ENCODE measurements around the gene MIDN.

The MIDN gene

GRCh38 chr19:1259206-1259875 is 11.0 kb downstream of the MIDN start:
- no peak for DNase-seq (ENCODE audit: low read depth)

GRCh38 chr19:1259876-1260748 is 11.7 kb downstream of the MIDN start:
- DNase-seq (ENCODE audit: low read depth): no peak

GRCh38 chr19:1260749-1261537 is 12.6 kb downstream of the MIDN start:
- peak; percentile 97 for DNase-seq (ENCODE audit: low read depth)

DNA sequence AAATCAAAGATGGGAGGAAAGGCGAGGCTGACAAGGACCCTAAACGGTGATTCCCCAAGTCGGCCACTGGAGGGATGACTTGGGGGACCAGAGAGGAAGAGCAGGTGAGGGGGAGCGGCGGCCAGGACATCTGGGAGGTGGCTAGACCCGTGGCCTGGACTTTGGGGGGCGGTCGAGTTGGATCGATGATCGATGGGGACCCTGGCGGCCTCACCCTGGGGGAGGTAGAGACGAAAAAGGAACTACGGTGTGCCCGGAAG is 13.1 kb downstream of the MIDN start:
- DNase-seq (ENCODE audit: low read depth): no peak

- DNase-seq (ENCODE audit: low read depth): no peak
Observed at GRCh38 chr19:1261798-1262622, 13.6 kb downstream of the MIDN start.

DNA sequence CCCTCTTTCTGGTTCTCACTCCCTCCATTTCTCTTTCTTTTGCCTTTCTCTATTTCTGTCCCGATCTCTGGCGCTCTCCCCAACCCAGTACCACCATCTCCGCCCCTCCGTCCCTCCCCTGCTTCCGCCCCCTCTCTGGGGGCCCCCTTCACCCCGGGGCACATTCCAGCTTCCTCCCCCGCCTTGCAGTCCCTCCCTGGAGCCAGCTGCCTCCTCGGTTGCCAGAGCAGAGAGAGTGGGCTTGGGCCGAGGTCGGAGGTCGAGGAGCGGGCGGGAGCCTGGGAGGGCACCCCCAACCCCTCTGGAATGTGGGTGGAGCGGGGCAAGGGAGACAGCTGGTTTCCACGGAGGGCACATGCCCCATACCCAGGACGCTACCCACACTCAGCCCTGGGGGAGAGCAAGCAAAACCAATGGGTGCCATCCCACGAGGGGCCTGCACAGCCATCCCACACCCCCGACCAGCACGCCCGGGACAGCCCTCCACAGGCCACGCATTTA is 14.3 kb downstream of the MIDN start:
- DNase-seq (ENCODE audit: low read depth): no peak

DNA sequence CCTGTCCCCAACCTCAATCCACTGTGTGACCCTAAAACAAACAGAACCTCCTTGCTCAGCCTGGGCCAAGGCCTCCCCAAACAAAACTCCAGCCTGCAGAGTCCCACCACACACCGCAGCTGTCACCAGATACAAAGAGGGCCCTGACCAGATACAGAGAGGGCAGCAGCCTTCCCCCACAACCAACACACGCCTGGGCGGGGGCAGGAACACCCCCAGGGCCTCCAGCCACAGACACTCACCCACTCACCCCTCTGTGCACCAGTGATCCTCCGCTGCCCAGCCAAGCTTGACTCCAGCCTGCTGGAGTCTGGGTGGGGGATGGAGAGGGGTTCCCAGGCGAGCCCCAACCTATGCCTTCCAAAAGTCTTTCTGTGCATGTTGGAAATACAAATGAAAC is 14.8 kb downstream of the MIDN start:
- no peak for DNase-seq (ENCODE audit: low read depth)

DNA sequence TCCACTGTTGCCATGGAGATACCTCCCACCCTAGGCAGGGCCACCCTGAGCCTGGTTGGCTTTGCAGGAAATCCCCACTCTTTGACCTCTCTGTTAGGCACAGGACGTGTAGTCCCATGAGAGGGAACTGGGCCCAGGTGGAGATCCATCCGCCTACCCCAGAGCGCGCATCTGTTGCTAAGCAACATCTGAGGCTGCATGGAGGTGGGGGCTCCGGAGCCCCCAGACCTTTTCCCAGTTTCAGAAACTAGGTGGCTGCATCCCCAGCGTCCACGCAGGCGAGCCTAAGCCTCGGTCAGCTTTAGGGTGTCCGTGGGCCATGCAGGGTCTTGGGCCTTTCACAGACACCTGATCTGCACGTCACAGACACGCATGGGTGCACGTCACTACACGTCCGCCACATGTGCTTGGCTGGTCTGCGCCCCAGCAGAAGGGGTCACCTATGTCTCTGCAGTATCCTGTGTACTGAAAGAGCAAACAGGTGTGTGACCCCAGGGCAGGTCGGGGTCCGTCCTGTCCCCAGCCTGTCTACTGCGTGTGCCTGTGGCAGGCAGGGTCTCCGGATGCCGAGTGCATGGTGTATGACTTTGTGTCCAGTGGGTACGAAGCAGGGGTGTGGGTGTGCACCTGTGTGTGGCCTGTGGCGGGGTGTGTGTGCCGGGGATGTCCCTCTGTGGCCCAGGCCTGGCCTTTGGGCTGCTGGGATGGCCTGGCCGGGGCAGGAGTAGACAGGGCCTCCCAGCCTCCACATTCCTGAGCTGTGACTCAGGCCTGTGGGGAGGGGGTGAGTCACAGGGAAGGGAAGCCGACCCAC is 16.6 kb downstream of the MIDN start:
- no peak for DNase-seq (ENCODE audit: low read depth)

- no peak for DNase-seq (ENCODE audit: low read depth)
Observed at GRCh38 chr19:1265615-1266128, 17.3 kb downstream of the MIDN start.

- DNase-seq (ENCODE audit: low read depth): peak; percentile 79
Observed at GRCh38 chr19:1266129-1266915, 17.9 kb downstream of the MIDN start.

DNA sequence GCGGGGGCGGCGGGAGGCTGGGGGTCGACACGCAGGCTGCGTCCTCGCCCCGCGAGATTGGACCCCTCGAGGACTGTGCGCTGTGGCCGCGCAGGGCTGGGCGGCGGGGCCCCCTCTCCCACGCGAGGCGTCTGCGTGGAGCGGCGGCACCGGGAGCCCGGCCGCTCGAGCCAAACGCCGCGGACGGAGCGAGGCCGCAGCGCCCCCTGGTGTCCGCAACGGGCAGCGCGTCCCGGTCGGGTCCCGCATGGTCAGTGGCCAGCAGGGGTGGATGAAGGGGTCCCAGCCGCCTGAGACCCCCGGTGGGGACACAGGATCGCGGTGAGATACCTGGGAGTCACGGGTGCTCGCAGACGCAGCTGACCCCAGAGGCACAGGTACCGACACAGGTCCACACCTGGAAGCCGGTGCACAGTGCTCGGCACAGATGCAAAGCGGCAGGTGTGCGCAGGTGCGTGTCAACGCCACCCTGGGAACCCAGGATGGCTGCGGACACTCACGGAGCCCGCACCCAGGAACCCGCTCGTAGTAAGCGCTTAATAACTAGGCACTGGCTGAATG is 18.6 kb downstream of the MIDN start:
- DNase-seq (ENCODE audit: low read depth): peak; percentile 65

DNA sequence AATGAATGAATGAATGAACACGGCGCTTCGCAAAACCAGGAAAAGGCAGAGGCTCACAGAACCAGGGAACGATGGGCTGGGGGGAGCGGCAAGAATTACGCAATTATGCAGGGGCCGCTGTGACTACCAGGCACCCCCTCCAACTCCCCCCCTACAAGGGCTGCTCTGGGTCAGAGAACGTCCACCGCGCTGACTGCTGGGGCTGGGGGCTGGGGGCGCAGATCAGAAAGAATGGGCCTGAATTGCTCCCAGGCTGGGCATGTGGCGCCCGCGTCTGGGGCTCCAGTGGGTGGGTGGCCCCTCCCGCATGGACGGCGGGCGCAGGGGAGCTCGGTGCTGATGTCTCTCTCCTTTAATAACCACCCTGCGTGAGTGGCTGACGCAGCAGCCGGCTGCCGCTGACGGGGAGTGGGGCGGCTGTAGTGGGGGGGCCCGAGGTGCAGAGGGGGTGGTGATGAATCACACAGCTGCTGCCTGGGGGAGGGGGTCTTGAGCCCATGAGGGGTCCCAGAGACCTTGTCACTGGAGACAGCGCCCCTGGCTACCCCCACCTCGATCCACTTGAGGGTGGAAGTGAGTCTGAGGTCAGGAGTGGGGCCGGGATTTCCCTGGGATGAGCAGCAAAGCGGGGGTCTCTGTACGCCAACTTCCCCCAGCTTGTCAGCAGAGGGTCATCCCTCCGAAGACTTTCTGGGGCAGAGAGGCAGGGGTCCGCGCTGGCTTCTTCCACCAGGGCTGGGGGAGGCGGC is 19.3 kb downstream of the MIDN start:
- DNase-seq (ENCODE audit: low read depth): no peak

DNA sequence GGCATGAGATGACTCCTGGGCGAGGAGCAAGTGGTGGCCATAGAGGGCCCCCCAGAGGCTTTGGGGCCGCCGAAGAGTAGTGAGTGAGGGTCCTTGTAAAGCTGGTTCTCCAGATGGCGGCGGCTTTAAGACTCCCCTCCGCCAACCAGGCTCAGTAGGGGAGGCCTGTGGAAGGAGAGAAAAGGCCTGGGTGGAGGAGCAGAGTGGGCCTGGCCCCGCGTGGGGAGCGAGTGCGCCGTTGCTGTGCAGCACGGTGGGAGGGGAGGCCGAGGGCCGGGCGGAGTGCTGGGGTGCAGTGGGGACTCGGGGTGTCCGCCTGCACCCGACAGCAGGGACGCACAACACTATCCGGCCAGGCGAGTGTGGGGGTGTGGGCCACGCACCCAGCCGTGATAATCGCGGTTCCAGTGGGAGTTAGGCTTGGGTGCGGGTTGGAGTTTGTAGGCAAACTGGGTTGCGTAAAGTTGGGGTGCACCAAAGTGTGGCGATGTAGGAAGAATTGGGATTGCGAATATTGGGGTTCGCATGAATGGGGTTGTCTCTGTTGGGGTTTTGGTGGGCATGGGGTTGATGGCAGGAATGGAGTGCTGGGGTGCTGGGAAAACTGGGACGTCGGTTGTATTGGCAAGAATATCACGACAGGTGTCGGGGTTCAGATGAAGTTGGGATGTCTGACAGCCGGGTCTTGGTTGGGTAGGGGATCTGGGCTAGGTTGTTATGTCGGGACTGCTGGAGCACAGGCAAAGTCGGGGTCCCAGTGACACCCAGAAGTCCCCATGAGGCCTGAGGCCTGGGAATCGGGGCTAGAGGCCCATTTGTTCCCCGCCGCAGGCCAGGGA is 20.1 kb downstream of the MIDN start:
- DNase-seq (ENCODE audit: low read depth): no peak

DNA sequence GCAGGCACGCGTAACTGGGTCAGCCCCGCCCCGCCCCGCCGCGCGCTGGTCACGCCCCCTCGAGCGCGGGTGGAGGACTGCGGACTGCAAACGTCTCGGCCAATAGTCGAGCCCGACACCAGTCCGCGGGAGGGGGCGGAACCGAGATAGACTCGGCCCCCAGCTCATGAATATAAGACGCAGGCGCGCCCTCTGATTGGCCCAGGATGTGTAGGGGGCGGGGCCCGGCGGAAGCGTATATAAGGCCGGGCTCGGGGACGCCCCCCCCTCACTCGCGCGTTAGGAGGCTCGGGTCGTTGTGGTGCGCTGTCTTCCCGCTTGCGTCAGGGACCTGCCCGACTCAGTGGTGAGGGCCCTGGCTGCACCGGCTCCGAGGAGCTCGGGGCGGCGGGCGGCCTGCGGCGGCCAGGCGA is 20.7 kb downstream of the MIDN start, which contains the start of gene CIRBP:
TSS of gene CIRBP (plus strand) at position 268 of the 413 bp plus-strand sequence. CDS start 1,602 bp downstream, outside the sequence.
- DNase-seq (ENCODE audit: low read depth): peak; percentile 99

DNA sequence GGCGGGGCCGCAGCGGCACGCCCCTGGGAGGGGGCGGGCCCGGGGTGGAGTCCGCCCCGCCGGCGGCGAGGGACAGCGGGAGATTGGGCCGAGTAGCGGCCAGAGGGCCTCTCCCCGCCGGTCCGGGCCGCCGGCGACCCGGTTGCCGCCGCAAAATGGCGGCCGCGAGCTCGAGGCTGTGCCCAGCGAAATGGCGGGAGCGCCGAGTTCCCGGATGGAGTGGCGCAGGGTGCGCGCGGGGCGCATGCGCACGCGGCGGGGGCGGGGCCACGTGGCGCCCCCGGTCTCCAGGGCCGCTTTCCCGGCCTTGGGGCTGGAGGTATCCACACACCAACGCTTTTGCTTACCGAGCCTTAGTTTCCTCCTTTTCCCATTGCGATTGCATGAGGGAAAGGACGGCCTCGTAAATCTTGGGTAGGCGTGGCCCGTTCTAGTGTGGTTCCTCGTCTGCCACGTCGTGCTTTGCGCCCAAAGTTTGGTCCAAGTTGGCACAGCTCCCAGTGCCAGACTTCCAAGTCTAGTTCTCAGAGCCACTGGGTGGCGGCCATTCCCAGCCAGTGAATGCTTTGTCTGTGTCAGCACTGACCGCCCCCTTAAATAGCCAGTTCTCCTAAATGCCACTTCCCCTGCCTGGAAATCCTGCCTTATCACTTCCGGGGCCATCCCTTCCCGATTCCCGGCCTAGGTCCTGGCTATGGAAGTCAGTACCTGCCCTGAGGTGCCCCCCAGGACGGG is 21.3 kb downstream of the MIDN start:
- peak; percentile 79 for DNase-seq (ENCODE audit: low read depth)

DNA sequence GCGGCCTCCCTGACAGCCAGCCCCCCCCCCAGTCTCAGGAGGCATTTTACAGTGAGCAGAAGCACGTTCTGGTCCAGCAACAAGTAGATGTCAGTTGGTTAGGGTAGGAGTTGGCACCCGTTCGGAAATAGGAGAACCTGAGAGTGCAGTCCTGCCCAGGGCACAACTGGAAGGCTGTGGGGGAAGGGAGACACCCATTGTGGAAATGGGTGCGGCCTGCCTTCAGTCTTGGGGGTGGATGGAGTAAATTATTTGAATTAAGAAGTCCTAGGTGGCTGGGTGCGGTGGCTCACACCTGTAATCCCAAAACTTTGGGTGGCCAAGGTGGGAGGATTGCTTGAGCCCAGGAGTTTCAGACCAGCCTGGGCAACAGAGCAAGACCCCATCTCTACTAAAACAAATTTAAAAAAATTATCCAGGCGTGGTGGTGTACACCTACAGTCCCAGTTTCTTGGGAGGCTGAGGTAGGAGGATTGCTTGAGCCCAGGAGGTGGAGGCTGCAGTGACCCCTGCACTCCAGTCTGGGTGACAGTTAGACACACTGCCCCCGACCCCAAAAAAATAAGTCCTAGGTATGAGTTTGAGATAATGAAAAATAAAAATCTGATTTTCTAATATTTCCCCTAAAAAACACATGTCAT is 21.9 kb downstream of the MIDN start:
- DNase-seq (ENCODE audit: low read depth): no peak

Measured in activated T-helper 9 cell treated with anti-CD3 and anti-CD28 coated beads, Interleukin-2, amount 50 U/mL, for 16 hours (primary cell).